Measurements from ENCODE around the gene GLI1.

- TF ChIP-seq RAD21 (conservative IDR thresholded peaks at IDR 0.05) (no peak), CTCF (IDR thresholded peaks at IDR 0.05; ENCODE audit: poor library complexity, severe bottlenecking) (no peak), MXI1 (conservative IDR thresholded peaks at IDR 0.05; ENCODE audit: poor library complexity, severe bottlenecking) (no peak)
Measured at GRCh38 chr12:57479376-57480115, 20.0 kb downstream of the GLI1 start, which contains the start of gene ARHGAP9.

All from neural cell (in vitro differentiated cells).